PFSK-1 (cell line): ENCODE data around the gene REP15.

ENCODE experiments used
- FOXP2 ChIP-seq: optimal IDR thresholded peaks from 2 replicates; pipeline ENCODE3; 2011; ENCODE audit warnings: borderline replicate concordance, control low read depth, inconsistent platforms; ENCODE audit not compliant: insufficient read depth; ENCODE audit errors: extremely low read length, extremely low read depth
- POLR2AphosphoS5 ChIP-seq: IDR thresholded peaks from 2 replicates; pipeline ENCODE4 v1.6.1; 2012; ENCODE audit warnings: low read depth, mild to moderate bottlenecking, control low read depth, low read length, moderate library complexity
- SIN3A ChIP-seq: IDR thresholded peaks from 2 replicates; pipeline ENCODE4 v1.6.1; 2012; ENCODE audit warnings: mild to moderate bottlenecking, low read length, moderate library complexity, borderline replicate concordance; ENCODE audit not compliant: insufficient read depth
- TAF1 ChIP-seq: IDR thresholded peaks from 2 replicates; pipeline ENCODE4 v1.6.1; 2012; ENCODE audit warnings: low read length, control low read depth, borderline replicate concordance; ENCODE audit not compliant: insufficient read depth
- TF ChIP-seq, protein P1 (sequence below), 2 experiments: IDR thresholded peaks; 2 replicates each; pipeline versions ENCODE4 v1.6.1 to v1.8.0; 2011 to 2012; ENCODE audit warnings: low read depth in 2 of 2, low read length in 2 of 2, control low read depth in 1 of 2, inconsistent platforms in 1 of 2, mild to moderate bottlenecking in 1 of 2, moderate library complexity in 1 of 2; ENCODE audit not compliant: insufficient read depth in 1 of 2

The REP15 gene

DNA sequence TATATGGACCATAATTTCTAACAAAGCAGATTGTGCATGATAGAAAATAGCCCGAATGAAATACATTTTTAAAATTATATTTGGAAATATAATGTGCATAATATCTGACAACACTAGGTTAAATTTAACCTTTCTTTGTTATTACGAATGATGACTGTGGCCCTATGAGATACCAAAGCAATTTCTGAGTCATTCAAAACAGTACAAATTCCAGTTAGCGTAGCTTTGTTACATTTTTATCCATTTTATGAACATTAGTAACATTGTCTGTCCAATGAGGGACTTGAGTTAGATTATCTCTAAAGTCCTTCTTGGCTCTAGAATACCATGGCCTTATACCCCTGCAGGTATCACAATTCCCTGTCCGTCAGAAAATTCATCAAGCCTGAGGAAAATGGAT lies 39.0 kb upstream of the REP15 start:
- TF ChIP-seq POLR2AphosphoS5 (no peak), TAF1 (no peak), FOXP2 (no peak), SIN3A (no peak)
- TF ChIP-seq, protein P1, sequence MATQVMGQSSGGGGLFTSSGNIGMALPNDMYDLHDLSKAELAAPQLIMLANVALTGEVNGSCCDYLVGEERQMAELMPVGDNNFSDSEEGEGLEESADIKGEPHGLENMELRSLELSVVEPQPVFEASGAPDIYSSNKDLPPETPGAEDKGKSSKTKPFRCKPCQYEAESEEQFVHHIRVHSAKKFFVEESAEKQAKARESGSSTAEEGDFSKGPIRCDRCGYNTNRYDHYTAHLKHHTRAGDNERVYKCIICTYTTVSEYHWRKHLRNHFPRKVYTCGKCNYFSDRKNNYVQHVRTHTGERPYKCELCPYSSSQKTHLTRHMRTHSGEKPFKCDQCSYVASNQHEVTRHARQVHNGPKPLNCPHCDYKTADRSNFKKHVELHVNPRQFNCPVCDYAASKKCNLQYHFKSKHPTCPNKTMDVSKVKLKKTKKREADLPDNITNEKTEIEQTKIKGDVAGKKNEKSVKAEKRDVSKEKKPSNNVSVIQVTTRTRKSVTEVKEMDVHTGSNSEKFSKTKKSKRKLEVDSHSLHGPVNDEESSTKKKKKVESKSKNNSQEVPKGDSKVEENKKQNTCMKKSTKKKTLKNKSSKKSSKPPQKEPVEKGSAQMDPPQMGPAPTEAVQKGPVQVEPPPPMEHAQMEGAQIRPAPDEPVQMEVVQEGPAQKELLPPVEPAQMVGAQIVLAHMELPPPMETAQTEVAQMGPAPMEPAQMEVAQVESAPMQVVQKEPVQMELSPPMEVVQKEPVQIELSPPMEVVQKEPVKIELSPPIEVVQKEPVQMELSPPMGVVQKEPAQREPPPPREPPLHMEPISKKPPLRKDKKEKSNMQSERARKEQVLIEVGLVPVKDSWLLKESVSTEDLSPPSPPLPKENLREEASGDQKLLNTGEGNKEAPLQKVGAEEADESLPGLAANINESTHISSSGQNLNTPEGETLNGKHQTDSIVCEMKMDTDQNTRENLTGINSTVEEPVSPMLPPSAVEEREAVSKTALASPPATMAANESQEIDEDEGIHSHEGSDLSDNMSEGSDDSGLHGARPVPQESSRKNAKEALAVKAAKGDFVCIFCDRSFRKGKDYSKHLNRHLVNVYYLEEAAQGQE (IDR thresholded peaks at IDR 0.05; ENCODE audit: insufficient read depth in 1 of 2, low read depth in 2 of 2, low read length in 2 of 2): no peak

DNA sequence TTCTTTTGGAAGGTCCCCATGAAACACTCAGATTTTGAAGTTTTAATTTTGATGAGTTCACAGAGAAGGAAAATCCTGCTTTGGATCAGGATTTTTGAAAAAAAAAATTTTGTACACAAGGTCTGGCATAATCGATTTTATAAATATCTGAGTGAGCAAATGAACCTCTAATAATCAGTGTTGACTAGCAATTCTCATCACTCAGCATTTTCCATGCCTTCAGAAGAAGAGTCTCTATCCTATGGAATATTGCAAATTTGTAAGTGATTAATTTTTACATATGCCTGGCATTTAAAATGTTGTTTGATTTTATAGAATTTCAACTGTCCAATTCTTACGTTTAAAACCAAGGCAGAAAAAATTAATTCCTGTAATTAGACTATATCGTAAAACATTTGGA lies 30.5 kb upstream of the REP15 start:
- TF ChIP-seq POLR2AphosphoS5 (no peak), SIN3A (no peak), TAF1 (no peak), FOXP2 (no peak)
- TF ChIP-seq, protein P1 (IDR thresholded peaks at IDR 0.05; ENCODE audit: insufficient read depth in 1 of 2, low read depth in 2 of 2, low read length in 2 of 2): no peak

DNA sequence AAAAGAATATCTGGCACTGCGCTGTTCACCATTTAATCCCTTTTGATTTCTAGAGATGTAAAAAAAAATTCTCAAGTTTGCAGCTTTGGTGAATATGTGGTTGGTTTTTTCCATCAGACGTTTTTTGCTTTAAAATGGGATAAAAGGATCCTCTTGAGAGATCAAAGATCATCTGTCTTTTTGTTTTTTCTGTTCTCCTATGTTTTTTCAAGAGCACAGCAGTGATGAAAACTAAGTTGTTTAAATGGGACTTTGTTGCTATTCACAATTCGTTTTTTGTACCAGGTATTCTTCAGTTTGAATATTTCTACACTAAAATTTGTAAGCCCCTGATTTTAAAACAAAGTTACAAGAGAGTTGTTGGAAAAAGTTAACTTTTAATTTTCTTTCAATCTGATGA lies 29.7 kb upstream of the REP15 start:
- TF ChIP-seq, protein P1 (IDR thresholded peaks at IDR 0.05; ENCODE audit: insufficient read depth in 1 of 2, low read depth in 2 of 2, low read length in 2 of 2): no peak
- TF ChIP-seq SIN3A (no peak), POLR2AphosphoS5 (no peak), FOXP2 (no peak), TAF1 (no peak)

DNA sequence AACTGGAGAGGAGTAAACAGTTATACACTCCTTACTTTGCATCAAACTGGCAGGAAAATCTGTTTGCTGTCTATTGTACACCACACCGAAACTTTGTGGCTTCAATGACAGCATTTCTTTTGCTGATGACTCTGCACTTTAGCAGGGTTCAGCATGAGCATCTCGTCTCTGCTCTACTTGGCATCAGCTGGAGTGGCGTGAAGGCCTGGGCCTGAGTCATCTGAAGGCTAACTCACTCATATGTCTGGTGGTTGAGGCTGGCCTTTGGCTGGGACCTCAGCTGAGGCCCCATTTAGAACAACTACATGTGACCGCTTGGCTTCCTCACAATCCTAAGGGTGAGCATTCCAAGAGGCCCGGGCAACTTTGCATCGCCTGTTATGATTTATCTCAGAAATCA lies 28.7 kb upstream of the REP15 start:
- TF ChIP-seq, protein P1 (IDR thresholded peaks at IDR 0.05; ENCODE audit: insufficient read depth in 1 of 2, low read depth in 2 of 2, low read length in 2 of 2): no peak
- TF ChIP-seq TAF1 (no peak), POLR2AphosphoS5 (no peak), FOXP2 (no peak), SIN3A (no peak)

DNA sequence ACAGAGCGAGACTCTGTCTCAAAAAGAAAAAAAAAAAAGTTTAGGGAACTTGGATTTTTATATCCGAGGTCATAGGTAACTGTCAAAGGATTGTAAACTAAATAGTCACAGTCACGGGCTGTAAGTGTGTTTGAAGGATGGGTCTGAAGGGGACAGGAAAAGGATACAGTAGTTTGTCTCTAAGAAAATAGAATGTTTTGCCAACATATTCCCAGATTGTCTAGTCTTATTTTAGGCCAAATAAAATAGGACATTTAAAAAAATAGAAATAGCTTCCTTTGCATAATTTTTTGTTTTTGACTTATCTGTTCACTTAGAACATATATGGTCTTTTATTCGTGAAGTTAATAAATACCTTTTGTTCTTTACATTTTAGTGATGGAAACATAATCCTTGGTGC lies 24.2 kb upstream of the REP15 start:
- TF ChIP-seq, protein P1 (IDR thresholded peaks at IDR 0.05; ENCODE audit: insufficient read depth in 1 of 2, low read depth in 2 of 2, low read length in 2 of 2): no peak
- TF ChIP-seq FOXP2 (no peak), POLR2AphosphoS5 (no peak)
